ENCODE data around the gene SLC37A4.

Gene SLC37A4

DNA sequence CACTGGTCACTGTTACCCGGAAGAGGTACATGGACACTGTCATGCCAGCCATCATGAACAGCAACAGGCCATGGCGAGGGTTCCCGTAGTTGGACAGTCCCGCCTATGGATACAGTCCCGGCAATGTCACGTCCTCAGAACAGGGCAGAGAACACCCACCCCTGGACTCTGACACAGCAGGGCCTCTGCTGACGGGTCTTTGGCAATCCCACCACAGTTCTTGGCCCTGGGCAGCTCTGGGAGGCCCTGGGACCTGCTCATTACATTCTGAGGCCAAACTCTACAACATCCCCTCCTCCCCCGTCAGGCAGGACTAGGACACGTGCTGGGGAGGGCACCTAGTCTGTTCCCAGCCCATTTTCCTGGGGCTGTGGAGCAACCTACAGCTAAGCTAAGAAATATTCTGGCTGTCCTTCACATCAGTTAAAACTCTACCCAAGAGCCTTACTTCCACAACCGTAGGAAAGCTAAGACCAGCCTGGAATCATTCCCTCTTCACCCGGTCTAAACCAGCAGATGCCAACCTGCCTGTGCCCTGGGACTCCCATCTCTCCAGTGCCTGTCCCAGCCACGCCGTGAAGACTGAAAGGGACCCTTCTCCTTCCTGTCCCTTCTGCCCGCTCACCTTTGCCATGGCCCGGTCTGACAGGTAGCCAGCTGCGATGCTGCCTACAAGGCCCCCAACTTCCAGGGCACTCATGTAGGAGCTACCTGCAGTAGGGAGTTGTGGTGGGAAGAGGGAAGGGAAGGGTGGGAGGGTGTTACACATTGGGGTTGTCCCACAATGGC, 4.5 kb downstream of the SLC37A4 start:
- H3K27me3 ChIP-seq, result no peaks in the 10 kb centered on the region
- H3K27ac ChIP-seq, result peak overlapping the region in 1 of 2 donors; percentile 30
- no peak for DNase-seq
- H3K36me3 ChIP-seq, result peaks cover 17 to 67% (median 34%) of the 10 kb centered on the region in 3 donors
- peaks cover 0 to 34% (median 13%) of the 10 kb centered on the region in 4 donors for H3K4me1 ChIP-seq
- intact Hi-C loops (cut with DNase I; ENCODE audit: low total_unique reads), result no loop called here
- no peak overlapping the region for H3K4me3 ChIP-seq
- no peaks in the 10 kb centered on the region for H3K9me3 ChIP-seq
- TF ChIP-seq CTCF (IDR thresholded peaks at IDR 0.05), result no peak

GRCh38 chr11:119025541-119025940, 5.1 kb downstream of the SLC37A4 start:
- Histone ChIP-seq H3K27ac (peak overlapping the region; percentile 30 to 33), H3K36me3 (peaks cover 17 to 73% (median 34%) of the 10 kb centered on the region in 3 donors), H3K4me1 (peaks cover 0 to 40% (median 14%) of the 10 kb centered on the region in 4 donors), H3K4me3 (no peak overlapping the region), H3K27me3 (no peaks in the 10 kb centered on the region), H3K9me3 (no peaks in the 10 kb centered on the region)
- intact Hi-C loops (cut with DNase I; ENCODE audit: low total_unique reads), result no loop called here
- TF ChIP-seq CTCF (IDR thresholded peaks at IDR 0.05), result no peak
- no peak for DNase-seq

DNA sequence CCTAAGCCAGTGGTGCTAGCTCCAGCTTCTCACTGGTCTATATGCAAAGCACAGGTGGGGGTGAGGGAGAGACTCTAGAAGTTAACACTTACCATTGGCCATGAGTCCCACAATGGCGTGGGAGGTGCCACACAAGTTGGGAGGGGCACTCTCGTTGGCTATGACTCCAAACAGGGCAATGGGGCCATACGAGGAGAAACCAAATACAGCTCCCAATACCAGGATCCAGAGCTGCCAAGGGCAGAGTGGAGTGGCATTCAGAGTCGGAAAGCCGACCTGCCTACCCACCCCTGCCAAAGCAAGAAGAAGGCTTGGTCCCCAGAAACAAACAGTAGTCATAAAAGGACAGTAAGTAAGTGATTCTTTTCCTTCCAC, 5.6 kb downstream of the SLC37A4 start:
- peaks cover 17 to 73% (median 34%) of the 10 kb centered on the region in 3 donors for H3K36me3 ChIP-seq
- no peaks in the 10 kb centered on the region for H3K27me3 ChIP-seq
- H3K4me1 ChIP-seq, result peaks cover 0 to 44% (median 17%) of the 10 kb centered on the region in 4 donors
- TF ChIP-seq CTCF (IDR thresholded peaks at IDR 0.05), result no peak
- peak overlapping the region; percentile 30 to 33 for H3K27ac ChIP-seq
- H3K4me3 ChIP-seq, result no peak overlapping the region
- intact Hi-C loops (cut with DNase I; ENCODE audit: low total_unique reads), result no loop called here
- DNase-seq, result no peak
- H3K9me3 ChIP-seq, result no peaks in the 10 kb centered on the region

- H3K4me3 ChIP-seq, result no peak overlapping the region
- H3K4me1 ChIP-seq, result peaks cover 0 to 44% (median 18%) of the 10 kb centered on the region in 4 donors
- no peaks in the 10 kb centered on the region for H3K9me3 ChIP-seq
- TF ChIP-seq CTCF (IDR thresholded peaks at IDR 0.05), result no peak
- intact Hi-C loops (cut with DNase I; ENCODE audit: low total_unique reads), result no loop called here
- peaks cover 17 to 73% (median 34%) of the 10 kb centered on the region in 3 donors for H3K36me3 ChIP-seq
- no peaks in the 10 kb centered on the region for H3K27me3 ChIP-seq
- H3K27ac ChIP-seq, result peak overlapping the region; percentile 30 to 33
- DNase-seq, result no peak
Observed at GRCh38 chr11:119024430-119025098, 6.1 kb downstream of the SLC37A4 start.

GRCh38 chr11:119023741-119024140, 6.9 kb downstream of the SLC37A4 start:
- H3K36me3 ChIP-seq, result peaks cover 17 to 73% (median 34%) of the 10 kb centered on the region in 3 donors
- H3K27me3 ChIP-seq, result no peaks in the 10 kb centered on the region
- no peak overlapping the region for H3K27ac ChIP-seq
- no peak overlapping the region for H3K4me3 ChIP-seq
- DNase-seq, result no peak
- peaks cover 0 to 39% (median 20%) of the 10 kb centered on the region in 4 donors for H3K4me1 ChIP-seq
- no peak for TF ChIP-seq CTCF (IDR thresholded peaks at IDR 0.05)
- intact Hi-C loops (cut with DNase I; ENCODE audit: low total_unique reads), result no loop called here
- no peaks in the 10 kb centered on the region for H3K9me3 ChIP-seq

Data from tibial artery (tissue), 4 donors.